Transverse colon (tissue), 4 donors: ENCODE results near the gene GALNT9. TPM values are rescaled to one million over a fixed set of nuclear protein-coding genes. Genes with fewer than 3 reads are reported as not detected.

ENCODE experiments used
- DNase-seq: peaks from one replicate; pipeline ENCODE4 v3.0.0-alpha.2; 2019
- H3K27ac ChIP-seq, 4 donors: fragments of 200-600 bp; sonication (generic); 2 replicates each; pipeline ENCODE4 v1.5.1; 2016 to 2018; ENCODE audit warnings: inconsistent platforms in 4 of 4
- H3K27me3 ChIP-seq: fragments of 200-600 bp; sonication (generic); 2 replicates; pipeline ENCODE4 v1.5.1; 2017; ENCODE audit warnings: inconsistent platforms
- H3K36me3 ChIP-seq, 4 donors: fragments of 200-600 bp; sonication (generic); 2 replicates each; pipeline ENCODE4 v1.5.1; 2017 to 2019; ENCODE audit warnings: inconsistent platforms in 4 of 4
- H3K4me1 ChIP-seq, 4 donors: fragments of 200-600 bp; sonication (generic); 2 replicates each; pipeline ENCODE4 v1.5.1; 2017 to 2020; ENCODE audit warnings: inconsistent platforms in 4 of 4
- H3K4me3 ChIP-seq, 4 donors: fragments of 200-600 bp; sonication (generic); 1 replicate in 1 of 4; 2 replicates in 3 of 4; pipeline versions ENCODE4 v1.5.1 to v1.6.1; 2017 to 2019; ENCODE audit warnings: inconsistent platforms in 4 of 4
- H3K9me3 ChIP-seq, 2 donors: fragments of 200-600 bp; sonication (generic); 2 replicates each; pipeline ENCODE4 v1.5.1; 2017 to 2019; ENCODE audit warnings: inconsistent platforms in 2 of 2
- EP300 ChIP-seq: sonication (generic); formaldehyde crosslinking; IDR thresholded peaks from one replicate; pipeline ENCODE4 v1.6.1; 2017; ENCODE audit warnings: antibody characterized with exemption, low read depth
- POLR2A ChIP-seq: fragments of 450-650 bp; IDR thresholded peaks from one replicate; pipeline ENCODE4 v1.6.1; 2016; ENCODE audit warnings: antibody characterized with exemption, mild to moderate bottlenecking, moderate library complexity
- POLR2AphosphoS5 ChIP-seq, 3 donors: sonication (generic); formaldehyde crosslinking; IDR thresholded peaks; one replicate each; pipeline ENCODE4 v1.6.1; 2016; ENCODE audit warnings: antibody characterized with exemption in 3 of 3
- WGBS, 2 donors: methylation state at CpG; one replicate each; pipeline ENCODE4 v1.1.5; 2018; ENCODE audit warnings: low coverage in 1 of 2; 5-methylcytosine and 5-hydroxymethylcytosine counted together
- in situ Hi-C, 4 donors: fragments of 200-750 bp; cut with MboI; loops; one replicate each; pipeline versions ENCODE4 v1.15.0 to v1.15.1; 2017; ENCODE audit warnings: low sequenced_read_pairs in 3 of 4, low pct_ligation_motif_present in 1 of 4, low pct_unique_long_range_greater_than_20kb in 1 of 4
- intact Hi-C: fragments of 100-400 bp; cut with DNase I; formaldehyde crosslinking; loops from one replicate; pipeline ENCODE4 v1.15.1; 2023; ENCODE audit warnings: low total_unique reads
- total RNA-seq, 4 donors: library from RNA; depleted of rRNA; stranded (reverse); fragments of >200 nt; gene quantifications; one replicate each; pipeline ENCODE4 v1.1.0, GENCODE V29; 2016
- TF ChIP-seq, protein P1 (sequence below), 5 experiments: fragments of 200-600 bp in 3 of 5; fragments of 450-650 bp in 2 of 5; sonication (generic) in 3 of 5; IDR thresholded peaks; 1 replicate in 2 of 5; 2 replicates in 3 of 5; pipeline ENCODE4 v1.5.1; 2016 to 2017; ENCODE audit warnings: antibody characterized with exemption in 5 of 5, inconsistent platforms in 3 of 5, mild to moderate bottlenecking in 2 of 5, moderate library complexity in 1 of 5

GALNT9 gene
- total RNA-seq, 4 donors from 2014 or later: 0.82 to 4.5 TPM; not detected in 2

DNA sequence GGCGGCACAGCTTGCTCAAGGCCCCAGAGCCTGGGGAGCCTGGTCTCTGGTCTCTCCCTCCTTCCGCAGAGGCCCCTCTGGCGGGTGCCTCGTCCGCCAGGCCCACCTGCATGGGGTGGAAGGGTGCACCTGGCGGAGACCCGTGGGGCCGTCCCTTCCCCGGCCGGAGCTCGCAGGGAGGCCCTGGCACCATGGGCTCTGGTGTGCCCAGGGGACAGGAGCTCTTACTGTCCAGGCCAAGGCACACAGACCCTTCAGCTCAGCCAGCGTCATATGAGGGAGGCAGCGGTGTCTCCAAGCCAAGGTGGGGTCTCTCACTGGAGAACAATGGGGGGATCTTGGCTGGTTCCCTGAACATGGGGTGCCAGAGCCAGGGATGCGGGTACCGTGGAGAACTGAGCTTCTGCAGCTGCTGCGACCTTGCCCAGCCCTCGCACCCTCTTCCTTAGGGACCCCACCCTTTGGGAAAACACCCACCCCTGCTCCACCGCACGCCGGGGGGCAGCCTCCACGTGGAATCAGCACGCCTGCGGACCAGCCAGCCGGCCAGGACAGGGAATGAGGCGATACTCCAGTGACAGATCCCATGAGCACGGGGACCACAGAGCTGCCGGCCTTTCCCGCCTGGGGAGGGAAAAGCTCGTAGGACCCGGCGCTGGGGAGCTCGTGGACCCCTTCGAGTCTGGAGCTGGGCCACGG, 25.7 kb upstream of the GALNT9 start:
- 88% methylated on average over 34 of the region's 34 CpGs; no CpG with 5 or more reads in 1 of the 2 donors for WGBS, 2 donors
- DNase-seq: no peak
- Histone ChIP-seq H3K9me3 (no peaks in the 10 kb centered on the region), H3K4me1 (peaks cover 0 to 3% (median 0%) of the 10 kb centered on the region in 4 donors), H3K4me3 (no peak overlapping the region), H3K36me3 (no peaks in the 10 kb centered on the region), H3K27ac (no peak overlapping the region), H3K27me3 (peaks cover 9% of the 10 kb centered on the region)
- in situ Hi-C loops: no loop called here
- intact Hi-C loops: no loop called here
- TF ChIP-seq, protein P1, sequence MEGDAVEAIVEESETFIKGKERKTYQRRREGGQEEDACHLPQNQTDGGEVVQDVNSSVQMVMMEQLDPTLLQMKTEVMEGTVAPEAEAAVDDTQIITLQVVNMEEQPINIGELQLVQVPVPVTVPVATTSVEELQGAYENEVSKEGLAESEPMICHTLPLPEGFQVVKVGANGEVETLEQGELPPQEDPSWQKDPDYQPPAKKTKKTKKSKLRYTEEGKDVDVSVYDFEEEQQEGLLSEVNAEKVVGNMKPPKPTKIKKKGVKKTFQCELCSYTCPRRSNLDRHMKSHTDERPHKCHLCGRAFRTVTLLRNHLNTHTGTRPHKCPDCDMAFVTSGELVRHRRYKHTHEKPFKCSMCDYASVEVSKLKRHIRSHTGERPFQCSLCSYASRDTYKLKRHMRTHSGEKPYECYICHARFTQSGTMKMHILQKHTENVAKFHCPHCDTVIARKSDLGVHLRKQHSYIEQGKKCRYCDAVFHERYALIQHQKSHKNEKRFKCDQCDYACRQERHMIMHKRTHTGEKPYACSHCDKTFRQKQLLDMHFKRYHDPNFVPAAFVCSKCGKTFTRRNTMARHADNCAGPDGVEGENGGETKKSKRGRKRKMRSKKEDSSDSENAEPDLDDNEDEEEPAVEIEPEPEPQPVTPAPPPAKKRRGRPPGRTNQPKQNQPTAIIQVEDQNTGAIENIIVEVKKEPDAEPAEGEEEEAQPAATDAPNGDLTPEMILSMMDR (IDR thresholded peaks at IDR 0.05): no peak
- TF ChIP-seq POLR2AphosphoS5 (IDR thresholded peaks at IDR 0.05) (no peak), POLR2A (no peak), EP300 (no peak)

DNA sequence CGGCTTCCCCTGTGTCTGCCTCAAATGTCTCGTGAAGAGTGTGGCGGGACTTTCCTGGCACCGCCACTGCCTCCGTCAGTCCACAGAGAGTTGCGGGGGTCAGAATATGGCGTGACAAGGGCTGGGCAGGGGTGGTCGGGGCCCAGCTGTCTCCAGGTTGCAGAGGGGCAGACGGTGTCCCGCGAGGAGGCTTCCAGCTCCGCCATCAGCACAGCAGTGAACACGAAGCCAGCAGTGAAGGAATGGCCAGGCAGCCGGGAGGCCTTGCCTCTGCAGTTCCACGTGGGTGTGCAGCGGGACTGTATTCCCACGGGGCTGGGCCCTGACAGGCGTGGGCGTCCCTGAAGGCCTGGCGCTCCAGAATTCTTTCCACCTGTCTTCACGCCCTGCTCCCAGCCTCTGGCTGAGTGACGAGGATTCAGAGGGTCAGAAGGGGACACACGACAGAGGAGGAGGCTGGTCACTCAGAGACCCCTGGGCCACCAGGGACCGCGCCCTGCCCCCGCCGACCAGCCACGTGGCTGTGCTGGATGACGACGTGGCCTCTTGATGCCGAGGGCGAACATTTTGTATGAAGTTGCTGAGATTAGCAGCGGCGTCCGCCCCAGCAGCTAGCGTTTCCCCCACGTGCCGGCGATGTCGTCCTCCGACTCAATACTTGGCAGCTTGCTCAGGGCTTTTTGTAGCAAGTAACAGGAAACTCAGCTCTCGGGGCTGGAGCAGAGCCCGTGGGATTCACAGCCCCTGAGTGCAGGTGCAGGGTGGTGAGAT, 25.0 kb upstream of the GALNT9 start:
- H3K9me3 ChIP-seq: no peaks in the 10 kb centered on the region
- H3K4me3 ChIP-seq: no peak overlapping the region
- TF ChIP-seq POLR2AphosphoS5 (IDR thresholded peaks at IDR 0.05): no peak
- TF ChIP-seq, protein P1 (IDR thresholded peaks at IDR 0.05): no peak
- no peak for TF ChIP-seq EP300
- no peak for TF ChIP-seq POLR2A
- WGBS, 2 donors: 60 to 79% methylated on average over 1 to 43 of the region's 43 CpGs
- intact Hi-C loops: no loop called here
- H3K27ac ChIP-seq: no peak overlapping the region
- peaks cover 0 to 3% (median 0%) of the 10 kb centered on the region in 4 donors for H3K4me1 ChIP-seq
- H3K27me3 ChIP-seq: peaks cover 9% of the 10 kb centered on the region
- in situ Hi-C loops: no loop called here
- DNase-seq: no peak
- H3K36me3 ChIP-seq: no peaks in the 10 kb centered on the region

DNA sequence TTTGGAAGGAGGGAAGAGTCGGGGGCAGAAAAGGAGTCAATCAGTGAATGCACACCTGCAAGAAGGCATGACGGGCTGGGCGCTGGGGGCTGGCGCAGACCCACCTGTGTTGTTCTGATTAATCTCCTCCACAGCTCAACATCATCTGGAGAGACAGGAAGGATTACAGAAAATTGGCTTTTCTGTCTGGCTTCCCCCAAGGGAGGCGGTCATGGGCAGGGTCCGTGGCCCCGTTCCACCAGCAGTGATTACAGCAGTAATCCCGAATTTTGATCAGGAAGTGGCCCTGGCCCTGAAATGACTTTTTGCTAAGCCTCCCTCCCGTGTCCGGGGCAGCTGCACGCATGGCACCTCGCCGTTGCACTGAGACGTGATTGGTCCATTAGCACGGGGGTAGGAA, 24.4 kb upstream of the GALNT9 start:
- intact Hi-C loops: no loop called here
- peaks cover 9% of the 10 kb centered on the region for H3K27me3 ChIP-seq

More for the DNA sequence above, 24.4 kb upstream of the GALNT9 start:
- no peak overlapping the region for H3K27ac ChIP-seq
- DNase-seq: no peak
- H3K36me3 ChIP-seq: no peaks in the 10 kb centered on the region
- whole genome bisulfite sequencing, 2 donors: 72% methylated on average over 15 of the region's 15 CpGs; no CpG with 5 or more reads in 1 of the 2 donors
- no peak for TF ChIP-seq POLR2AphosphoS5 (IDR thresholded peaks at IDR 0.05)
- TF ChIP-seq POLR2A: no peak
- TF ChIP-seq, protein P1 (IDR thresholded peaks at IDR 0.05): no peak
- no peak for TF ChIP-seq EP300
- no peak overlapping the region for H3K4me3 ChIP-seq
- in situ Hi-C loops: no loop called here
- H3K9me3 ChIP-seq: no peaks in the 10 kb centered on the region
- H3K4me1 ChIP-seq: peaks cover 0 to 3% (median 0%) of the 10 kb centered on the region in 4 donors
